Fibroblast of pulmonary artery (primary cell): ENCODE measurements around the gene CACNA2D3.

ENCODE experiments used
- DNase-seq: peaks from one replicate; pipeline ENCODE4 v3.0.0-alpha.2; 2010; ENCODE audit warnings: low read depth
- H3K4me3 ChIP-seq: replicated peaks from 2 replicates; pipeline ENCODE4 v1.5.1; 2011; ENCODE audit warnings: low read depth, mild to moderate bottlenecking, control low read depth, low read length, moderate library complexity
- CTCF ChIP-seq: IDR thresholded peaks from 2 replicates; pipeline ENCODE4 v1.5.1; 2011; ENCODE audit warnings: mild to moderate bottlenecking, control low read depth, low read length, inconsistent platforms; ENCODE audit errors: missing control alignments

CACNA2D3 gene

GRCh38 chr3:54259636-54260035 is 137.3 kb downstream of the CACNA2D3 start:
- no peak for TF ChIP-seq CTCF
- no peak overlapping the region for H3K4me3 ChIP-seq
- DNase-seq: no peak

GRCh38 chr3:54261141-54261540 is 138.8 kb downstream of the CACNA2D3 start:
- no peak for TF ChIP-seq CTCF
- H3K4me3 ChIP-seq: no peak overlapping the region
- DNase-seq: no peak

- no peak for DNase-seq
- H3K4me3 ChIP-seq: no peak overlapping the region
- no peak for TF ChIP-seq CTCF
These were observed 140.2 kb downstream of the CACNA2D3 start for GRCh38 chr3:54262541-54262940.

- no peak overlapping the region for H3K4me3 ChIP-seq
- DNase-seq: no peak
- no peak for TF ChIP-seq CTCF
These were observed 140.6 kb downstream of the CACNA2D3 start for GRCh38 chr3:54262946-54263345.

- TF ChIP-seq CTCF: no peak
- no peak for DNase-seq
These were observed 141.7 kb downstream of the CACNA2D3 start for GRCh38 chr3:54264050-54264449.

GRCh38 chr3:54270816-54271526 is 148.6 kb downstream of the CACNA2D3 start:
- no peak for DNase-seq
- no peak for TF ChIP-seq CTCF
- no peak overlapping the region for H3K4me3 ChIP-seq

More at GRCh38 chr3:54264050-54264449, 141.7 kb downstream of the CACNA2D3 start:
- H3K4me3 ChIP-seq: no peak overlapping the region

- DNase-seq: no peak
- H3K4me3 ChIP-seq: no peak overlapping the region
- no peak for TF ChIP-seq CTCF
These were observed 151.4 kb downstream of the CACNA2D3 start for GRCh38 chr3:54273791-54274190.
